H9 (cell line): ENCODE data around the gene LAMB1. TPM values are rescaled to one million over a fixed set of nuclear protein-coding genes. Genes with fewer than 3 reads are reported as not detected.

Experiments
- DNase-seq: peaks from one replicate; pipeline ENCODE4 v3.0.0-alpha.2; 2017
- H2AFZ ChIP-seq: one replicate; pipeline ENCODE4 v1.6.1; 2013; ENCODE audit warnings: mild to moderate bottlenecking, low read length, control low read depth, moderate library complexity
- H2AK5ac ChIP-seq: 2 replicates; pipeline ENCODE4 v1.6.1; 2013; ENCODE audit warnings: low read length, control low read depth, mixed read lengths; ENCODE audit not compliant: insufficient read length
- H2BK120ac ChIP-seq: one replicate; pipeline ENCODE4 v1.6.1; 2013; ENCODE audit warnings: low read depth, mild to moderate bottlenecking, low read length, control low read depth, inconsistent platforms; ENCODE audit not compliant: poor library complexity, severe bottlenecking
- H2BK12ac ChIP-seq: 2 replicates; pipeline ENCODE4 v1.6.1; 2013; ENCODE audit warnings: low read length, control low read depth, mixed read lengths, low read depth; ENCODE audit not compliant: insufficient read length
- H2BK15ac ChIP-seq: 2 replicates; pipeline ENCODE4 v1.6.1; 2013; ENCODE audit warnings: low read depth, low read length, control low read depth
- H2BK20ac ChIP-seq: one replicate; pipeline ENCODE4 v1.6.1; 2013; ENCODE audit warnings: low read depth, mild to moderate bottlenecking, low read length, control low read depth, inconsistent platforms; ENCODE audit not compliant: poor library complexity, severe bottlenecking
- H2BK5ac ChIP-seq: 2 replicates; pipeline ENCODE4 v1.6.1; 2013; ENCODE audit warnings: low read length, control low read depth, mixed read lengths; ENCODE audit not compliant: insufficient read length
- H3K14ac ChIP-seq: 2 replicates; pipeline ENCODE4 v1.6.1; 2013; ENCODE audit warnings: low read length, control low read depth; ENCODE audit not compliant: insufficient read depth
- H3K18ac ChIP-seq: 2 replicates; pipeline ENCODE4 v1.6.1; 2013; ENCODE audit warnings: low read depth, mild to moderate bottlenecking, mixed read lengths, low read length, control low read depth; ENCODE audit not compliant: insufficient read length
- H3K23ac ChIP-seq: 2 replicates; pipeline ENCODE4 v1.6.1; 2013; ENCODE audit warnings: low read length, control low read depth, mixed read lengths, low read depth; ENCODE audit not compliant: insufficient read length
- H3K23me2 ChIP-seq: 2 replicates; pipeline ENCODE4 v1.6.1; 2013; ENCODE audit warnings: low read depth, mild to moderate bottlenecking, mixed read lengths, low read length, control low read depth; ENCODE audit not compliant: insufficient read length, poor library complexity, severe bottlenecking
- H3K27ac ChIP-seq: 2 replicates; pipeline ENCODE4 v1.5.1; 2013; ENCODE audit warnings: low read length, control low read depth, mixed read lengths, low read depth; ENCODE audit not compliant: insufficient read length
- H3K27me3 ChIP-seq: 2 replicates; pipeline ENCODE4 v1.6.1; 2013; ENCODE audit warnings: low read length, control low read depth, inconsistent platforms; ENCODE audit not compliant: insufficient read depth
- H3K4ac ChIP-seq: 2 replicates; pipeline ENCODE4 v1.6.1; 2013; ENCODE audit warnings: low read depth, mild to moderate bottlenecking, control low read depth, inconsistent platforms, low read length, moderate library complexity
- H3K4me1 ChIP-seq: 2 replicates; pipeline ENCODE4 v1.6.1; 2013; ENCODE audit warnings: low read length, control low read depth, inconsistent platforms; ENCODE audit not compliant: insufficient read depth
- H3K4me2 ChIP-seq: 2 replicates; pipeline ENCODE4 v1.6.1; 2013; ENCODE audit warnings: low read length, control low read depth, mixed read lengths; ENCODE audit not compliant: insufficient read length, insufficient read depth
- H3K56ac ChIP-seq: 2 replicates; pipeline ENCODE4 v1.6.1; 2013; ENCODE audit warnings: low read depth, mild to moderate bottlenecking, mixed read lengths, low read length, control low read depth; ENCODE audit not compliant: insufficient read length
- H3K79me1 ChIP-seq: 2 replicates; pipeline ENCODE4 v1.6.1; 2013; ENCODE audit warnings: low read depth, mild to moderate bottlenecking, moderate library complexity, low read length, control low read depth, inconsistent platforms; ENCODE audit not compliant: insufficient read depth, poor library complexity, severe bottlenecking
- H3K79me2 ChIP-seq: 2 replicates; pipeline ENCODE4 v1.6.1; 2013; ENCODE audit warnings: low read length, control low read depth, inconsistent platforms; ENCODE audit not compliant: insufficient read depth
- H3K9ac ChIP-seq: 2 replicates; pipeline ENCODE4 v1.6.1; 2013; ENCODE audit warnings: low read length, control low read depth, mixed read lengths; ENCODE audit not compliant: insufficient read length; ENCODE audit errors: extremely low read depth
- H3K9me3 ChIP-seq: one replicate; pipeline ENCODE4 v1.6.1; 2013; ENCODE audit warnings: low read depth, low read length, inconsistent platforms; ENCODE audit not compliant: control insufficient read depth
- H3T11ph ChIP-seq: one replicate; pipeline ENCODE4 v1.6.1; 2013; ENCODE audit warnings: mild to moderate bottlenecking, low read length, control low read depth, inconsistent platforms
- H4K20me1 ChIP-seq: one replicate; pipeline ENCODE4 v1.6.1; 2013; ENCODE audit not compliant: control insufficient read depth, insufficient read length, insufficient read depth
- H4K5ac ChIP-seq: 2 replicates; pipeline ENCODE4 v1.6.1; 2013; ENCODE audit warnings: low read depth, mild to moderate bottlenecking, mixed read lengths, low read length, control low read depth; ENCODE audit not compliant: insufficient read length
- H4K8ac ChIP-seq: replicated peaks from 2 replicates; pipeline ENCODE4 v1.6.1; 2013; ENCODE audit warnings: low read length, control low read depth, mixed read lengths, low read depth; ENCODE audit not compliant: insufficient read length
- H4K91ac ChIP-seq: 2 replicates; pipeline ENCODE4 v1.6.1; 2013; ENCODE audit warnings: low read depth, mild to moderate bottlenecking, moderate library complexity, mixed read lengths, low read length, control low read depth; ENCODE audit not compliant: insufficient read length
- H3K27ac Mint-ChIP-seq, 3 experiments: 2 replicates in 2 of 3; 3 replicates in 1 of 3; pipeline ENCODE4 v1.8.0; 2020 to 2021; ENCODE audit warnings: mixed read lengths in 3 of 3, mild to moderate bottlenecking in 1 of 3, moderate library complexity in 1 of 3
- H3K27me3 Mint-ChIP-seq: 2 replicates; pipeline ENCODE4 v1.8.0; 2021; ENCODE audit warnings: low read depth, mild to moderate bottlenecking, moderate library complexity, mixed read lengths
- H3K36me3 Mint-ChIP-seq, 3 experiments: 2 replicates in 2 of 3; 3 replicates in 1 of 3; pipeline ENCODE4 v1.8.0; 2020 to 2021; ENCODE audit warnings: low read depth in 3 of 3, mixed read lengths in 3 of 3; ENCODE audit not compliant: insufficient read depth in 1 of 3
- H3K4me1 Mint-ChIP-seq, 2 experiments: 2 replicates each; pipeline ENCODE4 v1.8.0; 2020; ENCODE audit warnings: mixed read lengths in 2 of 2
- H3K4me3 Mint-ChIP-seq, 2 experiments: 2 replicates in 1 of 2; 3 replicates in 1 of 2; pipeline ENCODE4 v1.8.0; 2020 to 2021; ENCODE audit warnings: mild to moderate bottlenecking in 2 of 2, mixed read lengths in 2 of 2, moderate library complexity in 1 of 2
- H3K9me3 Mint-ChIP-seq, 2 experiments: 2 replicates in 1 of 2; 3 replicates in 1 of 2; pipeline ENCODE4 v1.8.0; 2020; ENCODE audit warnings: mild to moderate bottlenecking in 2 of 2, mixed read lengths in 2 of 2, moderate library complexity in 1 of 2
- CTCF ChIP-seq: fragments of 200-600 bp; sonication (generic); conservative IDR thresholded peaks from 3 replicates; pipeline ENCODE4 v1.8.0; 2021; ENCODE audit warnings: antibody characterized with exemption, mild to moderate bottlenecking
- WGBS: extraction: QIAGEN DNeasy Blood & Tissue Kit; methylation state at CpG from one replicate; pipeline ENCODE4 v1.1.7; 2013; ENCODE audit warnings: missing lambda C conversion rate, low lambda C conversion rate, mixed read lengths; ENCODE audit not compliant: insufficient read length; ENCODE audit errors: extremely low coverage; 5-methylcytosine and 5-hydroxymethylcytosine counted together
- total RNA-seq: library from RNA; stranded (reverse); gene quantifications from 2 replicates; pipeline ENCODE4 v1.2.1, GENCODE V29; 2021

The LAMB1 gene
- total RNA-seq, 1 experiment from 2014 or later, result 75.8 TPM

- Histone ChIP-seq H3K27me3 (no peaks in the 10 kb centered on the region), H2AFZ (no peak overlapping the region), H4K20me1 (no peaks in the 10 kb centered on the region), H2BK12ac (no peak overlapping the region), H3K27ac (no peak overlapping the region), H4K8ac (no peak overlapping the region), H3K23ac (no peak overlapping the region), H3K18ac (no peak overlapping the region), H3K4ac (no peak overlapping the region), H2AK5ac (no peak overlapping the region), H3K79me2 (no peaks in the 10 kb centered on the region), H2BK20ac (no peak overlapping the region), H3K56ac (no peak overlapping the region), H3T11ph (no peak overlapping the region), H3K9ac (no peak overlapping the region), H3K79me1 (no peaks in the 10 kb centered on the region), H2BK120ac (no peak overlapping the region), H2BK15ac (no peak overlapping the region), H4K91ac (no peak overlapping the region), H3K4me2 (no peak overlapping the region), H3K4me1 (no peaks in the 10 kb centered on the region), H3K9me3 (no peaks in the 10 kb centered on the region), H2BK5ac (no peak overlapping the region), H3K14ac (no peak overlapping the region), H3K23me2 (no peaks in the 10 kb centered on the region), H4K5ac (no peak overlapping the region)
- Mint-ChIP-seq H3K27ac (no peak overlapping the region), H3K9me3 (no peaks in the 10 kb centered on the region; a peak in 1 of 5 replicates), H3K27me3 (no peaks in the 10 kb centered on the region), H3K36me3 (peaks cover 30 to 76% (median 59%) of the 10 kb centered on the region in 3 experiments; a peak in 6 of 7 replicates), H3K4me1 (no peaks in the 10 kb centered on the region), H3K4me3 (no peak overlapping the region)
- DNase-seq, result no peak
- TF ChIP-seq CTCF, result no peak
- WGBS, result no CpG with 5 or more reads among the region's 2 CpGs
Measured at GRCh38 chr7:107911981-107912380, 91.0 kb downstream of the LAMB1 start.
